ENCODE measurements around the gene GPR176.

The GPR176 gene

DNA sequence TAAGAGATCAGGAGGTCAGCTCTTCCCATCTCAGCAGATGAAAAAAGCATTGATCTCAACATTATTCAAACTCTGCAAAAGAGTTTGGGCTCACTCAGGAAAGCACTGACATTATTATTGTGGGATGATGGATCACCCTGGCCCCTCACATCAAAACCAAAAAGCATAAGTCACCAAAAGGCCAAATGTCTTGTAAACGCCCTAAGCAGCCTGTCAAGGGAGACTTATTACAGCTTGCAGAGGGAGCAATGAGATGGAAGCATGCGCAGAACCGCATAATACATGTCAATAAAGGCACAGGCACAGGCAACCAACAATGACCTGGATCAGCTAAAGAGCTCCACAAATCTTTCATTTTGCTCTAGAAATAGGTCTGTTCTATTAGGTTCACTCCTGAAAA is 142.0 kb downstream of the GPR176 start:
- DNase-seq, result no peak

GRCh38 chr15:39777496-39777895 is 142.6 kb downstream of the GPR176 start:
- DNase-seq, result no peak

DNA sequence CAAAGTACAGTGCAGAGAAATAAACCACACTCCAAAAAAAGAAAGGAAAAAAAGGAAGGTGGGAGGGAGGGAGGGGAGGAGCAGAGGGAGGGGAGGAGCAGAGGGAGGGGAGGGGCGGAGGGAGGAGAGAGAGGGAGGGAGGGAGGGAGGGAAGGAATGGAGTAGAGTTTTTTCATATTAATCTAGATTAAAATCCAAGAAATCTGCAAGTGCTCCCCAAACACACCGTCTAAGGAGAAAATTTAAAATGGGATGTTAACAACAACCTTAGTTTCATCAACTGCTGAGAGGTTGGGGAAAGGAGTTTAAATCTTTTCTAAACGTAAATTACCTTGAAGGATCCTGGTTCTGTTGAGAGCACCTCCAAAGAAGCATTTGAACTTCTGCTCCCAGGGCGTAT is 144.0 kb downstream of the GPR176 start:
- no peak for DNase-seq

GRCh38 chr15:39774688-39775267 is 145.3 kb downstream of the GPR176 start:
- peak; percentile 31 for DNase-seq

GRCh38 chr15:39770748-39771689 is 149.0 kb downstream of the GPR176 start:
- no peak for DNase-seq

DNA sequence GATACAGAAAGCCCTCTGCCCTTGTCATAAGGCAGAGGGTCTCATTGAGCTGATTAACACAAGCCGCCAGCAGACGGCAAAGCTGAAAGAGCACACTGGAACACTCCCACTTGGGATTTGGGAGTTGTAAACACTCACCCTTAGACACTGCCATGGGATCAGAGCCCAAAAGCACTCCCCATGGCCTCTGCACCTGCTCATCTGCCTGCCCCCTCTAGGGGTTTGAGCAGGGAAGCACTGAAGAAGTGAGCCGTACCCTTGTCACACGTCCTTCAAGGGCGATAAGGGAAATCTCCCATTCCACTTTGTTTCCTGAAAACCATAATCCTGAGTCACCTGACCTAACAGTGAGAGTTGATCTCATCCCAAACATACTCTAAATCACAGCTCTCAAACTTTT is 152.1 kb downstream of the GPR176 start:
- DNase-seq, result no peak

- no peak for DNase-seq
Observed at GRCh38 chr15:39761006-39761405, 159.1 kb downstream of the GPR176 start.

DNA sequence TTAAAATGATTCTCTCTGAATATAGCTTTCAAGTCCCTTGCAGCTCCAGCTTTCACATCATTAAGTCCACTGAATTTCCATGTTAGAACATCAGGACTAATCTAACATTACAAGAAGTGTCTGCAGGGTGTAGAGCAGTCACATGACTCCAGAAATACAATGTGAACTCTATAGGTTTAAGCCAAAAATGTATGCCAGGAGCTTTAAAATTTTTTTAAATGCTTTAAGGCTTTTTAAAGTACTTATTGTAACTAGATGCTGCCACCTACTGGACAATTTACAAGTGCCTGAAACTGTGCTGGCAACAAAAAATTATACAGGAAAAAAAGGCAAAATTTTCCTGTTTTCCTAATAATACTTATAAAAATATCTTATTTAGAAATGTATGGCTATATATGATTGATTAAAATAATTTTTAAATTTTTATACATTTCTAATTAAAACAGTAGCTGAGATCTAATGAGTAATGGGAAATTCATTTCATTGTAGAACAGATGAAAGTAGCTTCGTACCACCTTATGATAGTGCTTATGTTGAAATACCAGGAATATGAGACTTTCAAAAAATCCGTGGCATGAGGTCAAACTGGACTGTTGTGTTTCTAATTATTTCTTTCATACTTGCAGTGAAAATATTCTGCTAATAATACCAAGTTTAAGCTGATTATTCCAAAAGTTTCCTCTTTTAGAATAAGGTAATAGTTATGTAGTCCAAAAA is 163.1 kb downstream of the GPR176 start:
- no peak for DNase-seq

GRCh38 chr15:39752991-39753390 is 167.1 kb downstream of the GPR176 start:
- DNase-seq, result no peak

- no peak for DNase-seq
Observed at GRCh38 chr15:39752246-39752645, 167.8 kb downstream of the GPR176 start.

All from activated naive CD4-positive, alpha-beta T cell treated with Interleukin-2 at 50 U/mL for 16 hours (primary cell).